Adrenal gland (tissue), 5 donors: ENCODE results near the gene PLXNA4.

Source experiments
- POLR2A ChIP-seq, 2 donors: fragments of 450-650 bp; IDR thresholded peaks; one replicate each; pipeline ENCODE4 v1.6.1; 2017; ENCODE audit warnings: antibody characterized with exemption in 2 of 2, mild to moderate bottlenecking in 2 of 2, moderate library complexity in 1 of 2
- TF ChIP-seq, protein P1 (sequence below), 6 experiments: fragments of 450-650 bp in 4 of 6; fragments of 200-600 bp in 2 of 6; sonication (generic) in 1 of 6; IDR thresholded peaks; 1 replicate in 5 of 6; 2 replicates in 1 of 6; pipeline versions ENCODE4 v1.5.1 to v1.8.0; 2016 to 2021; ENCODE audit warnings: antibody characterized with exemption in 6 of 6, mild to moderate bottlenecking in 2 of 6, moderate library complexity in 1 of 6
- donor health status: DM: no; HTN: no; CAD: no.

DNA sequence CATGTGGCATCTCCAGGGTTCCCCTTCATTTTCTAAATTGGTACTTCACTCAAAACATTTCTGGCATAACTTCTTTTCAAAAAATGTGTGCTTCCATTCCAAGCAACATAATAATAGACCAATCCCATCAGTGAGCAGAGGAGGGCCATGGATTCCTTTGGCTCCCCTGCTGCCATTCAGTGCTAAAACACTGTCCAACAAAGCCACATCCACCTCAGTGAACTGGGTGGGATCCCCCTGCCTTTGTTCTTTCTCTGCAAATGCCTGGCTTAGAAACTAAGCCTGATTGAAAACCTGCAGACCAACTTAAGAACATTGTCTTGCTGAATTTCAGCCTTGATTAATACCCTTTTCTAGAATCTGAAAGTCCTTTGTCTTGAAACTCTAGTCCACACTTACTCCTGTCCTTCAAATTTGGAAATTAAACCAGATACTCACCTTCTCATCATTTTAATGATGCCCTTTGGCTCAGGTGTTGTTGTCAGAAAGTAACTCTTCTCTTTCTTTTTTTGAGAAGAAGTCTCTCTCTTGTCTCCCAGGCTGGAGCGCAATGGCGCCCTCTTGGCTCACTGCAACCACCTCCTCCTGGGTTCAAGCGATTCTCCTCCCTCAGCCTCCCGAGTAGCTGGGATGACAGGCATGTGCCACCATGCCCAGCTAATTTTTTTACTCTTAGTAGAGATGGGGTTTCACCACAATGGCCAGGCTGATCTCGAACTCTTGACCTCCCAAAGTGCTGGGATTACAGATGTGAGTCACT is 132.3 kb downstream of the PLXNA4 start:
- TF ChIP-seq, protein P1, sequence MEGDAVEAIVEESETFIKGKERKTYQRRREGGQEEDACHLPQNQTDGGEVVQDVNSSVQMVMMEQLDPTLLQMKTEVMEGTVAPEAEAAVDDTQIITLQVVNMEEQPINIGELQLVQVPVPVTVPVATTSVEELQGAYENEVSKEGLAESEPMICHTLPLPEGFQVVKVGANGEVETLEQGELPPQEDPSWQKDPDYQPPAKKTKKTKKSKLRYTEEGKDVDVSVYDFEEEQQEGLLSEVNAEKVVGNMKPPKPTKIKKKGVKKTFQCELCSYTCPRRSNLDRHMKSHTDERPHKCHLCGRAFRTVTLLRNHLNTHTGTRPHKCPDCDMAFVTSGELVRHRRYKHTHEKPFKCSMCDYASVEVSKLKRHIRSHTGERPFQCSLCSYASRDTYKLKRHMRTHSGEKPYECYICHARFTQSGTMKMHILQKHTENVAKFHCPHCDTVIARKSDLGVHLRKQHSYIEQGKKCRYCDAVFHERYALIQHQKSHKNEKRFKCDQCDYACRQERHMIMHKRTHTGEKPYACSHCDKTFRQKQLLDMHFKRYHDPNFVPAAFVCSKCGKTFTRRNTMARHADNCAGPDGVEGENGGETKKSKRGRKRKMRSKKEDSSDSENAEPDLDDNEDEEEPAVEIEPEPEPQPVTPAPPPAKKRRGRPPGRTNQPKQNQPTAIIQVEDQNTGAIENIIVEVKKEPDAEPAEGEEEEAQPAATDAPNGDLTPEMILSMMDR (IDR thresholded peaks at IDR 0.05): no peak
- no peak for TF ChIP-seq POLR2A (IDR thresholded peaks at IDR 0.05)
